ENCODE measurements around the gene SCD5. TPM values are rescaled to one million over a fixed set of nuclear protein-coding genes. Genes with fewer than 3 reads are reported as not detected.
A peak's percentile ranks its signal among the peaks of the same experiment; 100 is the strongest.

The SCD5 gene
- total and polyA plus RNA-seq, 9 of the 15 experiments (the other 6 are each of a cell fraction or from before 2014, with no cell fraction given), result 0.01 to 0.20 (median 0.03) TPM; not detected in 5

DNA sequence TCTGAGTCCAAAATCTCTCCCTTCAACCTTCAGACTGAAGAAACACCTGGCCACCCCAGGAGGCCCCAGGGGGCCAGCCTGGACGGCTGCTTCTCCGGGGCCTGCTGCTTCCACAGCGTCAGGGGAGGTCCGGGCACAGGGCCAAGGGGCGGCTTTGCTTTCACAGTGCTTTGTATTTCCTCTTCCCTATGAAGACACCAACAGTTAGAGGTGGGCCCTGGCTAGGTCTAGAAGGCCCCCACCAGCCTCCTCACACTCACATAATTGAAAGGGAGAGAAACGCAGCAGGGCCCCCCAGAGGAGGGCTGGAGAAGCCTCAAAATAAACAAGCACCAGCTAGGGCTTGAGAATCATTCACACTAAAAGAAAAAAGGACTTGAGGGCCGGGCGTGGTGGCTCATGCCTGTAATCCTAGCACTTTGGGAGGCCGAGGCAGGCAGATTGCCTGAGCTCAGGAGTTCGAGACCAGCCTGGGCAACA is 17.8 kb downstream of the SCD5 start:
- H3K4me1 ChIP-seq (replicated peaks in 1 of 2; ENCODE audit: control insufficient read depth in 2 of 2, insufficient read depth in 2 of 2, low read length in 2 of 2), result peaks cover 0 to 3% of the 10 kb centered on the region in 2 experiments; a peak in 2 of 5 replicates
- peaks cover 19 to 22% of the 10 kb centered on the region in 2 experiments; a peak in 4 of 5 replicates for H3K27me3 ChIP-seq (ENCODE audit: control insufficient read depth in 2 of 2, insufficient read depth in 2 of 2, low read length in 2 of 2)
- intact Hi-C loops (cut with micrococcal nuclease), result no loop called here
- no peaks in the 10 kb centered on the region for H3K9me3 ChIP-seq (replicated peaks; ENCODE audit: control insufficient read depth, insufficient read depth, low read depth, low read length)
- no peak overlapping the region for H3K4me2 ChIP-seq (ENCODE audit: insufficient read depth, low read length)
- WGBS (ENCODE audit: insufficient coverage, low coverage, missing lambda C conversion rate), result 6% methylated on average over 10 of the region's 10 CpGs
- no peak overlapping the region for H2AFZ ChIP-seq (ENCODE audit: low read depth, low read length)
- FAIRE-seq, result no peak
- H3K9ac ChIP-seq (ENCODE audit: insufficient read depth in 1 of 2, low read depth in 2 of 2, low read length in 2 of 2), result no peak overlapping the region
- POLR2A ChIA-PET, result no interaction called here
- ATAC-seq, result peak; percentile 82
- CTCF ChIA-PET (ENCODE audit: low intra/inter-chr PET ratio), result no interaction called here
- H3K9me1 ChIP-seq (ENCODE audit: control insufficient read depth, insufficient read depth, low read length), result no peaks in the 10 kb centered on the region
- peaks cover 5% of the 10 kb centered on the region; the same call in 1 of the 2 replicates for H4K20me1 ChIP-seq (replicated peaks; ENCODE audit: control insufficient read depth, insufficient read depth, low read length)
- BruUV-seq (replicated peaks), result no TSS peak
- TF ChIP-seq HNRNPLL (IDR thresholded peaks at IDR 0.05; ENCODE audit: low read depth, low read length, poor library complexity, severe bottlenecking), result no peak
- TF ChIP-seq MAFK (IDR thresholded peaks at IDR 0.05; ENCODE audit: low read length), result no peak
- TF ChIP-seq, protein P1, sequence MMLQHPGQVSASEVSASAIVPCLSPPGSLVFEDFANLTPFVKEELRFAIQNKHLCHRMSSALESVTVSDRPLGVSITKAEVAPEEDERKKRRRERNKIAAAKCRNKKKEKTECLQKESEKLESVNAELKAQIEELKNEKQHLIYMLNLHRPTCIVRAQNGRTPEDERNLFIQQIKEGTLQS (IDR thresholded peaks at IDR 0.05), result no peak
- TF ChIP-seq, protein P1 (CRISPR knock-in tag; conservative IDR thresholded peaks at IDR 0.05), result no peak
- TF ChIP-seq ETV1 (tag; conservative IDR thresholded peaks at IDR 0.05; ENCODE audit: low read depth), result no peak
- 0 out of 2 replicates have a peak, but pooled peaks have one; percentile 2 for TF ChIP-seq C11orf30 (IDR thresholded peaks at IDR 0.05; ENCODE audit: low read depth)
- TF ChIP-seq ZFX (CRISPR knock-in tag; IDR thresholded peaks at IDR 0.05), result no peak
- no peak for TF ChIP-seq MTA1 (IDR thresholded peaks at IDR 0.05; ENCODE audit: borderline replicate concordance)
- peak; percentile 68 for TF ChIP-seq NFIC (IDR thresholded peaks at IDR 0.05)
- TF ChIP-seq, protein P2, sequence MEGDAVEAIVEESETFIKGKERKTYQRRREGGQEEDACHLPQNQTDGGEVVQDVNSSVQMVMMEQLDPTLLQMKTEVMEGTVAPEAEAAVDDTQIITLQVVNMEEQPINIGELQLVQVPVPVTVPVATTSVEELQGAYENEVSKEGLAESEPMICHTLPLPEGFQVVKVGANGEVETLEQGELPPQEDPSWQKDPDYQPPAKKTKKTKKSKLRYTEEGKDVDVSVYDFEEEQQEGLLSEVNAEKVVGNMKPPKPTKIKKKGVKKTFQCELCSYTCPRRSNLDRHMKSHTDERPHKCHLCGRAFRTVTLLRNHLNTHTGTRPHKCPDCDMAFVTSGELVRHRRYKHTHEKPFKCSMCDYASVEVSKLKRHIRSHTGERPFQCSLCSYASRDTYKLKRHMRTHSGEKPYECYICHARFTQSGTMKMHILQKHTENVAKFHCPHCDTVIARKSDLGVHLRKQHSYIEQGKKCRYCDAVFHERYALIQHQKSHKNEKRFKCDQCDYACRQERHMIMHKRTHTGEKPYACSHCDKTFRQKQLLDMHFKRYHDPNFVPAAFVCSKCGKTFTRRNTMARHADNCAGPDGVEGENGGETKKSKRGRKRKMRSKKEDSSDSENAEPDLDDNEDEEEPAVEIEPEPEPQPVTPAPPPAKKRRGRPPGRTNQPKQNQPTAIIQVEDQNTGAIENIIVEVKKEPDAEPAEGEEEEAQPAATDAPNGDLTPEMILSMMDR (IDR thresholded peaks at IDR 0.05 in 2 of 3, conservative IDR thresholded peaks at IDR 0.05 in 1 of 3; ENCODE audit: insufficient read depth in 2 of 3, low read depth in 1 of 3, low read length in 3 of 3), result 0 out of 6 replicates have a peak, but pooled peaks of 1 of the 3 experiments have one; percentile 18
- TF ChIP-seq ELF2 (CRISPR knock-in tag; IDR thresholded peaks at IDR 0.05), result no peak
- peak; percentile 14 to 25; a peak in 1 of 4 replicates for TF ChIP-seq FOXA3 (CRISPR knock-in tag; conservative IDR thresholded peaks at IDR 0.05 in 1 of 2, IDR thresholded peaks at IDR 0.05 in 1 of 2)
- no peak overlapping the region for H3K4me3 ChIP-seq
- in situ Hi-C loops (cut with MboI), result no loop called here
- H3K79me2 ChIP-seq (ENCODE audit: control insufficient read depth, insufficient read depth, low read length), result no peaks in the 10 kb centered on the region
- H3K36me3 ChIP-seq (ENCODE audit: control insufficient read depth, insufficient read depth, low read length), result no peaks in the 10 kb centered on the region
- peak in 1 of 4 experiments; percentile 45 for DNase-seq (ENCODE audit: extremely low read depth in 1 of 4, low spot score in 3 of 4)
- no peak overlapping the region for H3K27ac ChIP-seq (ENCODE audit: extremely low read depth, low read depth, low read length)
